C4-2B (cell line): Measurements from ENCODE around the gene RGS7.
A peak's percentile ranks its signal among the peaks of the same experiment; 100 is the strongest.
"Not testable (repeated sequence)": the region's sequence is repeated elsewhere in the genome, so short reads cannot be mapped to it uniquely, and the experiment has no call there.

Source experiments
- H3K27ac ChIP-seq: fragments of 450-650 bp; 2 replicates; pipeline ENCODE4 v1.5.1; 2017
- ZFX ChIP-seq: fragments of 450-650 bp; IDR thresholded peaks from 2 replicates; pipeline ENCODE4 v1.6.1; 2017
- TF ChIP-seq, protein P1 (sequence below): fragments of 450-650 bp; conservative IDR thresholded peaks from 2 replicates; pipeline ENCODE4 v1.5.1; 2017; ENCODE audit warnings: mild to moderate bottlenecking

The RGS7 gene

DNA sequence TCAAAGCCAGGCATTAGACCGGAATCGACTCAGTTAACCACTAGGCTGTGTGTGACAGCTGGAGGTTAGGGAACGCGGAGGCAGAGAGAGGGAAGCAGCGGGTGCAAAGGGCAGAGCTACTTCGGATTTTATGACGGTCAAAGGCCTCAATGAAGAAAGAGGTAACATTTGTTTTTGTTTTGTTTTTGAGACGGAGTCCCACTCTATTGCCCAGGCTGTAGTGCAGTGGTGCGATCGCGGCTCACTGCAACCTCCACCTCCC lies 468.3 kb downstream of the RGS7 start:
- no peak overlapping the region for H3K27ac ChIP-seq
- TF ChIP-seq ZFX, result no peak
- TF ChIP-seq, protein P1, sequence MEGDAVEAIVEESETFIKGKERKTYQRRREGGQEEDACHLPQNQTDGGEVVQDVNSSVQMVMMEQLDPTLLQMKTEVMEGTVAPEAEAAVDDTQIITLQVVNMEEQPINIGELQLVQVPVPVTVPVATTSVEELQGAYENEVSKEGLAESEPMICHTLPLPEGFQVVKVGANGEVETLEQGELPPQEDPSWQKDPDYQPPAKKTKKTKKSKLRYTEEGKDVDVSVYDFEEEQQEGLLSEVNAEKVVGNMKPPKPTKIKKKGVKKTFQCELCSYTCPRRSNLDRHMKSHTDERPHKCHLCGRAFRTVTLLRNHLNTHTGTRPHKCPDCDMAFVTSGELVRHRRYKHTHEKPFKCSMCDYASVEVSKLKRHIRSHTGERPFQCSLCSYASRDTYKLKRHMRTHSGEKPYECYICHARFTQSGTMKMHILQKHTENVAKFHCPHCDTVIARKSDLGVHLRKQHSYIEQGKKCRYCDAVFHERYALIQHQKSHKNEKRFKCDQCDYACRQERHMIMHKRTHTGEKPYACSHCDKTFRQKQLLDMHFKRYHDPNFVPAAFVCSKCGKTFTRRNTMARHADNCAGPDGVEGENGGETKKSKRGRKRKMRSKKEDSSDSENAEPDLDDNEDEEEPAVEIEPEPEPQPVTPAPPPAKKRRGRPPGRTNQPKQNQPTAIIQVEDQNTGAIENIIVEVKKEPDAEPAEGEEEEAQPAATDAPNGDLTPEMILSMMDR, result no peak

DNA sequence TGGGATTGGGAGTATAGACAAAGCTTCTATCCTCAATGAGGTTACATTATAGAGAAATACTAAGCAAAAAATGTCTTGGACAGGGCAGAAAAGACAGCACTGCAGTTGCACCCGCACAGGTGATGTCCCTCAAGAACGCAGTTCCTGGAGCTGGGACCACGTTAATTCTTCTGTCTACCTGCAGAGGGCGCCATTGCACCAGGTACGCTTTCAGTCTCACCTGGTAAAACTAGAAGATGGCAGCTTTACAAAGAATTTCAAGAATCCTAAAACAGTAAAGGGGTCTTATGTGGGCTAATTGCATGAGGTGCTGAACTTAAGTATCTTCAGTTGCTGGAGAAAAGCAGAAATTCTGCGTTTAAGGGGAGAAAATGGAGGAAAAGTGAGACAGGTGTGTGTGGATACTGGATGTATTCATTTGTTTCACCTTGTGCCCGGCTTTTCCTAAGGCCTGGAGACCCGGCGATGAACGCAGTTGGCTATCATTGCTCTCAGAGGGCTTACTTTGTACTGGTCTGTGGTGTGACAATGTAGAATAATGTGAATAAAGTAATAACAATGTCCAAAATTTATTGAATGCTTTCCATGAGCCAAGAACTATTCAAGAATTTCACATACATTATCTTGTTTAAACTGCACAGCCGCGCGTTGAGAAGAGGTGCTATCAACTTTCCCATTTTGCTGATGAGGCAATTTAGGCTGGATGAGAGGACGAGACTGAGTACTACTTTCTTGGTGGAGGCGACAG lies 468.8 kb downstream of the RGS7 start:
- no peak overlapping the region for H3K27ac ChIP-seq
- TF ChIP-seq, protein P1, result peak; percentile 93
- no peak for TF ChIP-seq ZFX

DNA sequence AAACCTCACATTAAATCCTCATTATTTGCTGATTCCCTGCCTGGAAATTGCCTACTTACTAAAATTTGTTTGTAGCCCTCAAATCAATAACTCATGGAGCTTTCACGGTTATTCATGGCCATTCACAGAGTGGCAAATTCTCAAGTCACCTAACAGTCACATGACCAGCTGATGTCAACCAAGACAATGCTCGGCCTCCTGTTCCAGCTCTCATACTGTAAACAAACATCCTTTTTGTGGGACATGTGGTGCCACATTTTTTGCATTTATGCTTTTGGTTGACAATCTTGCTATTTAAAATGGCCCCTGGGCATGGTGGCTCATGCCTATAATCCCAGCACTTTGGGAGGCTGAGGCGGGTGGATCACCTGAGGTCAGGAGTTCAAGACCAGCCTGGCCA lies 473.5 kb downstream of the RGS7 start:
- H3K27ac ChIP-seq, result no peak overlapping the region
- TF ChIP-seq ZFX, result no peak
- TF ChIP-seq, protein P1, result no peak

DNA sequence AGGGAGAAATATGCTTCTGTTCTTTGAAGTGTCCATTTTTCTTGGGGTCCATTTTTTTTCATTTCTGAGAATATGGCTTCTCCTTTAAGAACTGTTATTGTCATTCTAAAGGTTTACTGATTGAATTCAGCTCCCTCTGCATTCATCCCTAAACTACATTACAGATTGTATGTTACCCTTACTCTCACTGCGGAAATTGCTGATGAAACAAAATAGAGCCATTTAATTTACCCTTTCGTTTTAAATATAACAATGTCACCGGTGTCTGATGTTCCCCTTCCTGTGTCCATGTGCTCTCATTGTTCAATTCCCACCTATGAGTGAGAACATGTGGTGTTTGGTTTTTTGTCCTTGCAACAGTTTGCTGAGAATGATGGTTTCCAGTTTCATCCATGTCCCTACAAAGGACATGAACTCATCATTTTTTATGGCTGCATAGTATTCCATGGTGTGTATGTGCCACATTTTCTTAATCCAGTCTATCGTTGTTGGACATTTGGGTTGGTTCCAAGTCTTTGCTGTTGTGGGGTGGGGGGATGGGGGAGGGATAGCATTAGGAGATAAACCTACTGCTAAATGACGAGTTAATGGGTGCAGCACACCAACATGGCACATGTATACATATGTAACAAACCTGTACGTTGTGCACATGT lies 474.2 kb downstream of the RGS7 start:
- H3K27ac ChIP-seq, result not testable (repeated sequence)

DNA sequence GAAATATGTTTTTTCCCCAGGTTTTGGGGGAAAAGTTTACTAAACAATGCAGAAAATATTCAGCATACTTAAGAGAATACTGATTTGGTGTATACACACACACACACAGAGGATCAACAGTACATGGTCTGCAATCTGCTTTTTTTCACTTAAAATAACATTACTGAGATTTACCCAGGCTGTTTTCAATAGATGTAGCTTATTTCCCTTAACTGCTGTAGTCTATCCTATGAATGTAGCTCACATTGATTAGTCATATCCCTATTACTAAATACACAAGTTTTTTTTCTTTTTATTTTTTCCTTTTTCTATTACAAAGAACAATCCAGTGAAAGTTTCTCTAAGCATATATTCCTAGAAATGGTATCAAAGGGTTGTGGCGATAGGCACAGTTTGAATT lies 478.4 kb downstream of the RGS7 start:
- H3K27ac ChIP-seq, result no peak overlapping the region
- TF ChIP-seq, protein P1, result no peak
- no peak for TF ChIP-seq ZFX

DNA sequence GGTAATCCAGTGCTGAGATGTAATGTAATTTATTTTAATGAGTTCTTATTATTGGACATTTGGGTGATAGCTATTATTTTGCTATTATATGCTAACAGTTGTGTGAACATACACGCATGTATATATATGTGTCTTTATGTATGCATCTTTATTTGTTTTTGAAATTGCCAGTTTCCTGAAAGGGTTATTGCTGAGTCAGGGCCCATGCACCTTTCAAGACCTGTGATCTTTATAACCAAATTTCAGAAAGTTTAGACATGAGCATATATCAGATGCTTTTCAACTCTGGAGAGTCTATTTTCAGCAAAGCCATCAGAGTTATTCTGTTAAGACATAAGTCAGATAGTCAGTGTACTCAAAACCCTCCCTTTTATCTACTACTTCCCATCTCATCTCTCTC lies 479.4 kb downstream of the RGS7 start:
- H3K27ac ChIP-seq, result no peak overlapping the region
- TF ChIP-seq ZFX, result no peak
- TF ChIP-seq, protein P1, result no peak

DNA sequence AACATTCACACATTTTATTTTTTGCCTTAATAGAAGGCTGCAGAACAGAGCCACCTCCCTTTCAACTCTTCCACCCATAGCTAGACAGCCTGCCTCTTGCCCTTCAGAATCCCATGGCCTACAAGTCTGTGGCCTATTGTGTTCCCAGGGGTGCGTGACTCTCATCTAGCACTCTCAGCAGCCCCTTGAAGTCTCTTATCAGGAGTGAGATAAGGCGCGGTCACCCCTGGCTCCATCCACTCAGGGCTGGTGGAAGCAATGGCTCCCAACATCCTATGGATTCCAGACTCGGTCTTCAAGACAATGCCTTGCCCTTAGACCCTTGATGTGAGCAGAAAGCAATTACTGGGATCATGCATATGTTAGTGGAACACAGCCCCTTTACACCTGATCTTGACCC lies 480.9 kb downstream of the RGS7 start:
- TF ChIP-seq, protein P1, result no peak
- no peak for TF ChIP-seq ZFX
- H3K27ac ChIP-seq, result no peak overlapping the region

DNA sequence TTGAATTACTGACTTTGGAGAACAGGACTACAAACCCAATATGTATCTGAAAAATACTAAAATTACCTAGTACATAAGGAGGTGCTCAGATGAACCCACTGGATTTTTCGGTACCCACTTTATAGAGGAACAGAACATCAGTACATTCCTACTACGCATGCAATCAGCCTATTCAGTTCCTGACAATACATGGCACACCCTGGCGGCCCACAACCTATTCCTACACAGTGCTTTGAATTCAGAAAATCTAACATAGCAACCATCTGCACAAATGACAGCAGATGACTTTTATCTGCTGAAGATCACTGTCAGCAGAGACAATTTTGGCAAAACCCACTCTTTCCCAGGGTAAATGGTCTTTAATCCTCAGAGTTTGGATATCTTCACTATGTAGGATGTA lies 487.9 kb downstream of the RGS7 start:
- TF ChIP-seq, protein P1, result no peak
- TF ChIP-seq ZFX, result no peak
- no peak overlapping the region for H3K27ac ChIP-seq
